ENCODE results near the gene SLC35F3. TPM values are rescaled to one million over a fixed set of nuclear protein-coding genes. Genes with fewer than 3 reads are reported as not detected.

The SLC35F3 gene
- total and polyA plus RNA-seq, 2 experiments from 2014 or later, result 1.0 to 3.2 TPM

DNA sequence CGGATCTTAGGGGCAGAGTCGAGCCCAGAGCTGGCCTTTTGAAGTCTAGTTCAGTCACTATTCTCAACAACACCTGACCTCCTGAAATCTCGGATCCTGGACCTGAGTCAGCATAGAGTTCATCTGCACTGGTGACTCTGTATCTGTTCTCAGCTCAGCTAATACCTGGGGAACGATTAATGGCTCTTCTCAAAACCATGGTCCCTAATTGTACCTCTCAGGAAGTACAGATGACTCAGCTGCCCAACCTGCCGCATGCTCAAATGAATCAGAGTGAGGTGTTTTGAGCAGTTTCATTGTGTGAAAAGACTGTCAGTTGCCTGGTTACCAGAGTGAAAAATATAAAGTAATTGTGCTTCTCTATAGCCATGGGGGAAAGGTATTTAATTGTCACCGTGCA is 89.2 kb downstream of the SLC35F3 start (continued):
- TF ChIP-seq ZNF114 (CRISPR knock-in tag; IDR thresholded peaks at IDR 0.05), result no peak
- TF ChIP-seq, protein P1, sequence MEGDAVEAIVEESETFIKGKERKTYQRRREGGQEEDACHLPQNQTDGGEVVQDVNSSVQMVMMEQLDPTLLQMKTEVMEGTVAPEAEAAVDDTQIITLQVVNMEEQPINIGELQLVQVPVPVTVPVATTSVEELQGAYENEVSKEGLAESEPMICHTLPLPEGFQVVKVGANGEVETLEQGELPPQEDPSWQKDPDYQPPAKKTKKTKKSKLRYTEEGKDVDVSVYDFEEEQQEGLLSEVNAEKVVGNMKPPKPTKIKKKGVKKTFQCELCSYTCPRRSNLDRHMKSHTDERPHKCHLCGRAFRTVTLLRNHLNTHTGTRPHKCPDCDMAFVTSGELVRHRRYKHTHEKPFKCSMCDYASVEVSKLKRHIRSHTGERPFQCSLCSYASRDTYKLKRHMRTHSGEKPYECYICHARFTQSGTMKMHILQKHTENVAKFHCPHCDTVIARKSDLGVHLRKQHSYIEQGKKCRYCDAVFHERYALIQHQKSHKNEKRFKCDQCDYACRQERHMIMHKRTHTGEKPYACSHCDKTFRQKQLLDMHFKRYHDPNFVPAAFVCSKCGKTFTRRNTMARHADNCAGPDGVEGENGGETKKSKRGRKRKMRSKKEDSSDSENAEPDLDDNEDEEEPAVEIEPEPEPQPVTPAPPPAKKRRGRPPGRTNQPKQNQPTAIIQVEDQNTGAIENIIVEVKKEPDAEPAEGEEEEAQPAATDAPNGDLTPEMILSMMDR (conservative IDR thresholded peaks at IDR 0.05; ENCODE audit: low read depth in 2 of 2), result no peak

DNA sequence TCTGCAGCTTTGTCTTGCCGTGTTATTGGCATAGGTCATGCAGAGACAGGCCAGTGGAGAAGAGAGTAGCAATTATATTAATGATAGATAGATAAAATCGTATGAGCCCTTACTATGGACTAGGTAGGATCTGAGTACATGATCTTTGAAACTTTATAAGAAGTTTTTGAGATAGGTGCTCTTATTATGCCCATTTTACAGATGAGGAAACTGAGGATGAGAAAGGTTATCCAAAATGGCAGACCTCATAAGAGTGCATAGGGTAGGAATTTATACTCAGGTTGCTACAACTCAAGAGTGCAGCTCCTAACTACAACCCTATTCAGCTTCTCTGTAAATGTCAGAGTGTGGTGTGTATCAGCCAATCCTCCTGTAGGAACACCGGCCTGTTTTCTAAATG is 89.6 kb downstream of the SLC35F3 start:
- H3K27me3 Mint-ChIP-seq (ENCODE audit: insufficient read depth, low read depth, poor library complexity), result no peaks in the 10 kb centered on the region
- Histone ChIP-seq H4K20me1 (replicated peaks; ENCODE audit: insufficient read depth) (no peaks in the 10 kb centered on the region), H3K27ac (ENCODE audit: low read depth) (no peak overlapping the region), H3K4me2 (no peak overlapping the region), H3K4me3 (no peak overlapping the region), H3K27me3 (ENCODE audit: insufficient read depth) (no peaks in the 10 kb centered on the region), H3K36me3 (ENCODE audit: insufficient read depth) (no peaks in the 10 kb centered on the region), H3K79me2 (replicated peaks; ENCODE audit: insufficient read depth) (no peaks in the 10 kb centered on the region), H3F3A (replicated peaks; ENCODE audit: low read depth) (no peaks in the 10 kb centered on the region), H3K4me1 (ENCODE audit: insufficient read depth) (no peaks in the 10 kb centered on the region), H2AFZ (no peak overlapping the region), H3K9me2 (ENCODE audit: insufficient read depth) (no peaks in the 10 kb centered on the region; the same call in 1 of the 2 replicates)
- no peak overlapping the region for H3K4me3 Mint-ChIP-seq
- DNase-seq (ENCODE audit: low spot score), result no peak
- no peaks in the 10 kb centered on the region for H3K9me3 Mint-ChIP-seq
- no peak overlapping the region for H3K27ac Mint-ChIP-seq
- no peaks in the 10 kb centered on the region for H3K36me3 Mint-ChIP-seq (ENCODE audit: low read depth)
- peaks cover 2% of the 10 kb centered on the region; the same call in 2 of the 3 replicates for H3K4me1 Mint-ChIP-seq
- no peak for ATAC-seq
- TF ChIP-seq, protein P1 (conservative IDR thresholded peaks at IDR 0.05; ENCODE audit: low read depth in 2 of 2), result no peak
- TF ChIP-seq NANOG (IDR thresholded peaks at IDR 0.05; ENCODE audit: borderline replicate concordance) (no peak), EZH2phosphoT487 (IDR thresholded peaks at IDR 0.05; ENCODE audit: unreplicated experiment) (no peak), ZNF114 (CRISPR knock-in tag; IDR thresholded peaks at IDR 0.05) (no peak), CREB1 (CRISPR knock-in tag; IDR thresholded peaks at IDR 0.05; ENCODE audit: low read depth) (no peak), ZNF331 (CRISPR knock-in tag; IDR thresholded peaks at IDR 0.05; ENCODE audit: low read depth) (no peak), POLR2AphosphoS5 (IDR thresholded peaks at IDR 0.05; ENCODE audit: low read depth) (no peak), EZH2 (IDR thresholded peaks at IDR 0.05; ENCODE audit: low read depth, unreplicated experiment) (no peak), ZNF462 (CRISPR knock-in tag; IDR thresholded peaks at IDR 0.05) (no peak), JUNB (IDR thresholded peaks at IDR 0.05; ENCODE audit: unreplicated experiment) (no peak)
- TF ChIP-seq, protein P2, sequence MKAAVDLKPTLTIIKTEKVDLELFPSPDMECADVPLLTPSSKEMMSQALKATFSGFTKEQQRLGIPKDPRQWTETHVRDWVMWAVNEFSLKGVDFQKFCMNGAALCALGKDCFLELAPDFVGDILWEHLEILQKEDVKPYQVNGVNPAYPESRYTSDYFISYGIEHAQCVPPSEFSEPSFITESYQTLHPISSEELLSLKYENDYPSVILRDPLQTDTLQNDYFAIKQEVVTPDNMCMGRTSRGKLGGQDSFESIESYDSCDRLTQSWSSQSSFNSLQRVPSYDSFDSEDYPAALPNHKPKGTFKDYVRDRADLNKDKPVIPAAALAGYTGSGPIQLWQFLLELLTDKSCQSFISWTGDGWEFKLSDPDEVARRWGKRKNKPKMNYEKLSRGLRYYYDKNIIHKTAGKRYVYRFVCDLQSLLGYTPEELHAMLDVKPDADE (IDR thresholded peaks at IDR 0.05), result no peak
